ENCODE results near the gene PRKCA.

DNA sequence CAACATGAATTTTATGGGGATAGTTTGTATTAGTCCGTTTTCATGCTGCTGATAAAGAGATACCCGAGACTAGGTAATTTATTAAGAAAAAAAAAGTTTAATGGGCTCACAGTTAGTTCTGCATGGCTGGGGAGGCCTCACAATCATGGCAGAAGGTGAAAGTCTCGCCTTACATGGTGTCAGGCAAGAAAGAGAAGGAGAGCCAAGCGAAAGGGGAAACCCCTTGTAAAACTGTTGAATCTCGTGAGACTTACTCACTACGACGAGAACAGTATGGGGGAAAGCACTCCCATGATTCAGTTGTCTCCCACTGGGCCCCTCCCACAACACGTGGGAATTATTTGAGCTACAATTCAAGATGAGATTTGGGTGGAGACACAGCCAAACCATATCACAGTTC lies 181.5 kb downstream of the PRKCA start:
- no peak for TF ChIP-seq EZH2 (IDR thresholded peaks at IDR 0.05)
- TF ChIP-seq POLR2AphosphoS5 (IDR thresholded peaks at IDR 0.05; ENCODE audit: borderline replicate concordance, low read depth, low read length): no peak
- no peak for TF ChIP-seq FOXP2 (optimal IDR thresholded peaks at IDR 0.05; ENCODE audit: control extremely low read depth, extremely low read length, insufficient read depth)

All from SK-N-MC (cell line).